Limb (tissue), 2 donors: ENCODE results near the gene ZNF480.
A peak's percentile ranks its signal among the peaks of the same experiment; 100 is the strongest.
"Not testable (repeated sequence)": the region's sequence is repeated elsewhere in the genome, so short reads cannot be mapped to it uniquely, and the experiment has no call there.

Experiments used
- DNase-seq, 2 donors: peaks; one replicate each; pipeline ENCODE4 v3.0.0-alpha.2; 2016; ENCODE audit errors: extremely low spot score in 2 of 2

The ZNF480 gene

GRCh38 chr19:52296773-52297600, at the start of gene ZNF480:
Gene ZNF480 (plus strand): TSS chr19:52297169. CDS start chr19:52300413, 3,244 bp downstream.
- DNase-seq = peak; percentile 78 to 88

GRCh38 chr19:52248241-52248640, 48.7 kb upstream of the ZNF480 start:
- DNase-seq = peak; percentile 51 to 61

- no peak for DNase-seq
These were observed 38.5 kb upstream of the ZNF480 start for GRCh38 chr19:52258426-52258825.

DNA sequence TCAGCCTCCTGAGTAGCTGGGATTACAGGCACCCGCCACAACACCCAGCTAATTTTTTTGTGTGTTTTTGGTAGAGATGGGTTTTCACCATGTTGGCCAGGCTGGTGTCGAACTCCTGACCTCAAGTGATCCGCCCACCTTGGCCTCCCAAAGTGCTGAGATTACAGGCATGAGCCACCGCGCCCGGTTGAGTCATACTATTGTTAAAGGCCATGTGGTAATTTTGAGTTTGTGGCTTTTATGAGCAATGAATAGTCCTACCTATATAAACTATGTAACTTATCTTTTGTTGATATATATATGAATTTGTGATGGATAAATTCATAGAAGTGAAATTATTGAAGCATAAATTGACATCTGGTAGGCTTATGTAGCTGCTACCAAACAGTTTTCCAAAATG, 31.4 kb upstream of the ZNF480 start:
- not testable (repeated sequence) for DNase-seq

- peak; percentile 95 to 98 for DNase-seq
These were observed 27.4 kb upstream of the ZNF480 start, which contains the start of gene ZNF766 for GRCh38 chr19:52269338-52270261. Gene ZNF766 (plus strand): TSS chr19:52269587. CDS start chr19:52269614, 27 bp downstream.

- peak; percentile 3 to 43 for DNase-seq
These were observed 26.6 kb upstream of the ZNF480 start for GRCh38 chr19:52270266-52270885.

- no peak for DNase-seq
These were observed 23.7 kb upstream of the ZNF480 start for GRCh38 chr19:52273301-52273700.

DNA sequence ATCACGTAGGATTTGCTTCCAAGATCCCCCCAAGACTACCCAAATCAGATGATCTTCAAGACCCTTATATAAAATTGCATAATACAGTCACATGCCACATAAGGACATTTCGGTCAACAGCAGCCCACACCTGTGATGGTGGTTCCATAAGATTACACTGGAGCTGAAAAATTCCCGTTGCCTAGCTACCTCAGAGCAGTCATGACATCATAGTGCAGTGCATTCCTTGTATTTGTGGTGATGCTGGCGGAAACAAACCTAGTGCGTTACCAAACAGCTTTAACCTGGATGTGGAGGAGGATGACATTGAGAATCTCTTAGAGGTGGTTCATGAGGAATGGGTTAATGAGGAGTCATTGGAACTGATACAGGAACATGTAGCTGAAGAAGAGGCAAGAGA, 22.8 kb upstream of the ZNF480 start:
- DNase-seq = no peak

DNA sequence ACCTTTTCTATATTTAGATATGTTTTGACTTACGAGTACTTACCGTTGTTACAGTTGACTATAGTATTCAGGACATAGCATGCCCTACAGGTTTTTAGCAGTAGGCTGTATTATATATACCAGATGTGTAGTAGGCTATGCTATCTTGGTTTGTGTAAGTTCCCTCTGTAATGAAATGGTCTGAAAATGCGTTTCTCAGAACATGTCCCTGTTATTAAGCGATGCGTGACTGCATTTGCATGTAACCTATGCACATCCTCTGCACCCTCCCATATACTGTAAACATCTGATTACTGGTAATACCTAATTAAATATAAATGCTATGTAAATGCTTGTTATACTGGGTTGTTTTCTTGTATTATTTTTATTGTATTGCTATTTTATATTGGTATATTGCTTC, 21.0 kb upstream of the ZNF480 start:
- no peak for DNase-seq

GRCh38 chr19:52277471-52277870, 19.5 kb upstream of the ZNF480 start:
- DNase-seq = no peak

DNA sequence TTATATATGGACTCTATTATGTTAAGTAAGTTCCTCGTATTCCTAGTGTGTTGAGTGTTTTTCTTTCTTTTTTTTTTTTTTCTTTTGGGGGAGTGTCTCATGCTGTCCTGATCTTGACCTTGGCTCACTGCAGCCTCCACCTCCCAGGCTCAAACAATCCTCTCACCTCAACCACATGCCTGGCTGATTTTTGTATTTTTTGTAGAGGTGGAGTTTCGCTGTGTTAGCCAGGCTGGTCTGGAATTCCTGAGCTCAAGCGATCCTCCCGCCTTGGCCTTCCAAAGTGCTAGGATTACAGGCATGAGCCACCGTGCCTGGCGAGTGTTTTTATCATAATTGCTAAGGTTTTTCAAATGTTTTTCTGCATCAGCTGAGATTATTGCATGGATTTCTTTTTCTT, 10.7 kb upstream of the ZNF480 start:
- no peak for DNase-seq

DNA sequence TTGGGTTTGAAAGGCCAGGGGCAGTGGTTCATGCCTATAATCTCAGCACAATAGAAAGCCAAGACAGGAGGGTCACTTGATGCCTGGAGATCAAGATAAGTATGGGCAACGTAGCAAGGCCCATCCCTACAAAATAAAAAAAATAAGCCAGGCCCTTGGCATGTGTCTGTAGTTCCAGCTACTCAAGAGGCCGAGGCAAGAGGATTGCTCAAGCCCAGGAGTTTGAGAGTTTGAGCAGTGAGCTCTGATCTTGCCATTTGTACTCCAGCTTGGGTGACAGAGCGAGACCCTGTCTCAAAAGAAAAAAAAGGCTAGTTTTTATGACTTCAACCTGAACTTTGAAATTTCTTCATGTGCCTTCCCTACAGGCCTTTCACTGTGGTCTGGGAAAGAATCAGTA, 5.2 kb upstream of the ZNF480 start:
- no peak for DNase-seq

DNA sequence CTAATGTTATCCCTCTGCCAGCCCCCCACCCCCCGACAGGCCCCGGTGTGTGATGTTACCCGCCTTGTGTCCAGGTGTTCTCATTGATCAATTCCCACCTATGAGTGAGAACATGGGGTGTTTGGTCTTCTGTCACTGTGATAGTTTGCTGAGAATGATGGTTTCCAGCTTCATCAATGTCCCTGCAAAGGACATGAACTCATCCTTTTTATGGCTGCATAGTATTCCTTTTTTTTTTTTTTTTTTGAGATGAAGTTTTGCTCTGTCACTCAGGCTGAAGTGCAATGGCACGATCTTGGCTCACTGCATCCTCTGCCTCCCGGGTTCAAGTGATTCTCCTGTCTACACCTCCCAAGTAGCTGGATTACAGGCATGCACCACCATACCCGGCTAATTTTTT, 4.0 kb upstream of the ZNF480 start:
- DNase-seq = not testable (repeated sequence)

- no peak for DNase-seq
These were observed 583 bp upstream of the ZNF480 start for GRCh38 chr19:52296400-52296772.

- peak; percentile 4 to 27 for DNase-seq
These were observed 814 bp downstream of the ZNF480 start for GRCh38 chr19:52297601-52298364.

- DNase-seq = peak in 1 of 2 donors; percentile 28
These were observed 10.3 kb downstream of the ZNF480 start for GRCh38 chr19:52307275-52307674.

DNA sequence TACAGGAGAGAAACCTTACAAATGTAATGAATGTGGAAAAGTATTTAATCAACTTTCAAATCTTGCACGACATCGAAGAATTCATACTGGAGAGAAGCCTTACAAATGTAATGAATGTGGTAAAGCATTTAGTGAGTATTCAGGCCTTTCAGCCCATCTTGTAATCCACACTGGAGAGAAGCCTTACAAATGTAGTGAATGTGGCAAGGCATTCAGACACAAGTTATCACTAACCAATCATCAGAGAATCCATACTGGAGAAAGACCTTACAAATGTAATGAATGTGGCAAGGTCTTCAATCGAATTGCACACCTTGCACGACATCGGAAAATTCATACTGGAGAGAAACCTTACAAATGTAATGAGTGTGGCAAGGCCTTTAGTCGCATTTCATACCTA, 25.5 kb downstream of the ZNF480 start:
- no peak for DNase-seq

- DNase-seq = no peak
These were observed 34.8 kb downstream of the ZNF480 start for GRCh38 chr19:52331757-52332156.

GRCh38 chr19:52335768-52336116, 38.8 kb downstream of the ZNF480 start:
- no peak for DNase-seq

DNA sequence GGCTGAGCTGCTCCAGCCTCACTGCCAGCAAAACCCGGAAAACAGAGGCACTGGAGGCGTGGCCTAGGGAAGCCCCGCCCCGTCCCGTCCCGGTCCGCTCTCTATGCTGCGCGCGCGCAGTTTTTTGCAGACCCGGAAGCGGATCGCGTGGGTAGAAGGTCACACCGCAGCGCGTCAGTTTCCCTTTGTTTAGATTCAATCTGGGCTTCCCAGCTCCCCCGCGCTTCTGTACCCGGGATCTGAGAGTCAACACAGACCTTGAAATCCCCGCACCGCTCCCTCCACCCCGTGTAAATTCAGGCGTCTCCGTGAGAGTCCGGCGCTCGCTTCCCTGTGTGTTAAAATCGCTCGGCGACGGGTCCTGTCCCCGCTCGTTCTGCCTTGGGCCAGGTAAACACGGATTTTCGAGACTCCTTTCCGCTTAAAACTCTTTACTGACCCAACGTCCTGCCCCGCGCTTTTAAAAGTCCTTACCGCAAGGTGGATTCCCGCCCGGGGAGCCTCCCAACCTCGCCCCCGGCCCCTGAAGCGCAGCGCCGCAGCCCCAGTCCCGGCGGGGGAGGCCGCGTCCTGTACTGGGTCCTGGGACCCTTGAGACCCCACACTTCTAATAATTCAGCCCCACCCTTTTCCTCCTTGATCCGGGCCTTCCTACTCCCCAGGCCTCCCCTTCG, 39.3 kb downstream of the ZNF480 start, which contains the start of gene ZNF610:
Gene ZNF610, plus strand, starts transcription at position 127 of the 674 bp plus-strand sequence. CDS start 12,930 bp downstream, outside the sequence.
- peak; percentile 83 to 95 for DNase-seq
